GM23338 (cell line): ENCODE data around the gene ATP5MK. TPM values are rescaled to one million over a fixed set of nuclear protein-coding genes. Genes with fewer than 3 reads are reported as not detected.

Experiments used
- ATAC-seq: fragments of 200-7000 bp; cut with Tn5 transposase; 3 replicates; pipeline ENCODE4 v1.9.1; 2020
- DNase-seq: peaks from one replicate; pipeline ENCODE4 v3.0.0-alpha.2; 2015; ENCODE audit warnings: low spot score
- H2AFZ ChIP-seq: fragments of 200-600 bp; sonication (generic); 2 replicates; pipeline ENCODE4 v1.8.0; 2016; ENCODE audit warnings: antibody characterized with exemption, mild to moderate bottlenecking, moderate library complexity
- H3F3A ChIP-seq: fragments of 200-600 bp; sonication (generic); replicated peaks from 2 replicates; pipeline ENCODE4 v1.8.0; 2017; ENCODE audit warnings: antibody characterized with exemption, mixed run types, low read depth
- H3K27ac ChIP-seq: fragments of 200-600 bp; sonication (generic); 2 replicates; pipeline ENCODE4 v1.6.1; 2016; ENCODE audit warnings: low read depth
- H3K27me3 ChIP-seq: fragments of 200-600 bp; sonication (generic); 2 replicates; pipeline ENCODE4 v1.8.0; 2016; ENCODE audit warnings: mild to moderate bottlenecking, mixed run types, moderate library complexity; ENCODE audit not compliant: insufficient read depth
- H3K36me3 ChIP-seq: fragments of 200-600 bp; sonication (generic); 2 replicates; pipeline ENCODE4 v1.8.0; 2016; ENCODE audit warnings: mild to moderate bottlenecking; ENCODE audit not compliant: insufficient read depth
- H3K4me1 ChIP-seq: fragments of 200-600 bp; sonication (generic); 2 replicates; pipeline ENCODE4 v1.8.0; 2016; ENCODE audit warnings: mild to moderate bottlenecking, moderate library complexity; ENCODE audit not compliant: insufficient read depth
- H3K4me2 ChIP-seq: fragments of 200-600 bp; sonication (generic); 2 replicates; pipeline ENCODE4 v1.7.1; 2017; ENCODE audit warnings: mixed run types
- H3K4me3 ChIP-seq: fragments of 200-600 bp; sonication (generic); 2 replicates; pipeline ENCODE4 v1.6.1; 2016; ENCODE audit warnings: mixed run types
- H3K79me2 ChIP-seq: fragments of 200-600 bp; sonication (generic); replicated peaks from 2 replicates; pipeline ENCODE4 v1.8.0; 2017; ENCODE audit warnings: mild to moderate bottlenecking; ENCODE audit not compliant: insufficient read depth
- H3K9me2 ChIP-seq: fragments of 200-600 bp; sonication (generic); 2 replicates; pipeline ENCODE4 v1.8.0; 2017; ENCODE audit not compliant: insufficient read depth
- H4K20me1 ChIP-seq: fragments of 200-600 bp; sonication (generic); replicated peaks from 2 replicates; pipeline ENCODE4 v1.8.0; 2017; ENCODE audit warnings: mild to moderate bottlenecking; ENCODE audit not compliant: insufficient read depth
- H3K27ac Mint-ChIP-seq: 2 replicates; pipeline ENCODE4 v1.8.0; 2020; ENCODE audit warnings: inconsistent platforms, mild to moderate bottlenecking, moderate library complexity, mixed read lengths
- H3K27me3 Mint-ChIP-seq: 3 replicates; pipeline ENCODE4 v1.8.0; 2022; ENCODE audit warnings: low read depth, mild to moderate bottlenecking, moderate library complexity, mixed read lengths, inconsistent platforms; ENCODE audit not compliant: insufficient read depth, poor library complexity
- H3K36me3 Mint-ChIP-seq: 3 replicates; pipeline ENCODE4 v1.8.0; 2021; ENCODE audit warnings: low read depth, mild to moderate bottlenecking, inconsistent platforms, moderate library complexity, mixed read lengths
- H3K4me1 Mint-ChIP-seq: 3 replicates; pipeline ENCODE4 v1.8.0; 2020; ENCODE audit warnings: mild to moderate bottlenecking, inconsistent platforms, mixed read lengths
- H3K4me3 Mint-ChIP-seq: 3 replicates; pipeline ENCODE4 v1.8.0; 2021; ENCODE audit warnings: moderate library complexity, mild to moderate bottlenecking, inconsistent platforms, mixed read lengths
- H3K9me3 Mint-ChIP-seq: 3 replicates; pipeline ENCODE4 v1.8.0; 2020; ENCODE audit warnings: moderate library complexity, mild to moderate bottlenecking, inconsistent platforms, mixed read lengths
- CREB1 ChIP-seq: fragments of 250-450 bp; sonication (Bioruptor Pico); IDR thresholded peaks from 2 replicates; pipeline ENCODE4 v1.5.0; 2020; ENCODE audit warnings: low read depth, mild to moderate bottlenecking, moderate library complexity
- CTCF ChIP-seq, 2 experiments: fragments of 200-600 bp in 1 of 2; sonication (generic) in 1 of 2; conservative IDR thresholded peaks; 2 replicates each; pipeline versions ENCODE4 v1.5.1 to v1.6.1; 2016 to 2017; ENCODE audit warnings: antibody characterized with exemption in 2 of 2, low read depth in 2 of 2, mild to moderate bottlenecking in 2 of 2, moderate library complexity in 1 of 2
- ETS1 ChIP-seq: IDR thresholded peaks from 2 replicates; pipeline ENCODE4 v1.6.1; 2016; ENCODE audit warnings: antibody characterized with exemption
- EZH2 ChIP-seq: fragments of 200-600 bp; sonication (generic); IDR thresholded peaks from one replicate; pipeline ENCODE4 v1.8.0; 2017; ENCODE audit warnings: antibody characterized with exemption, mild to moderate bottlenecking, low read depth; ENCODE audit not compliant: unreplicated experiment
- EZH2phosphoT487 ChIP-seq: fragments of 200-600 bp; sonication (generic); IDR thresholded peaks from one replicate; pipeline ENCODE4 v1.8.1; 2018; ENCODE audit warnings: antibody characterized with exemption; ENCODE audit not compliant: unreplicated experiment
- JUNB ChIP-seq: IDR thresholded peaks from one replicate; pipeline ENCODE4 v1.6.1; 2016; ENCODE audit warnings: antibody characterized with exemption; ENCODE audit not compliant: unreplicated experiment
- NANOG ChIP-seq: IDR thresholded peaks from 2 replicates; pipeline ENCODE4 v1.6.1; 2016; ENCODE audit warnings: antibody characterized with exemption, borderline replicate concordance
- POLR2AphosphoS5 ChIP-seq: IDR thresholded peaks from 2 replicates; pipeline ENCODE4 v1.6.1; 2016; ENCODE audit warnings: antibody characterized with exemption, low read depth
- REST ChIP-seq: IDR thresholded peaks from one replicate; pipeline ENCODE4 v1.6.1; 2018; ENCODE audit warnings: antibody characterized with exemption; ENCODE audit not compliant: unreplicated experiment
- STAT1 ChIP-seq: IDR thresholded peaks from one replicate; pipeline ENCODE4 v1.6.1; 2016; ENCODE audit warnings: antibody characterized with exemption; ENCODE audit not compliant: unreplicated experiment
- ZNF114 ChIP-seq: fragments of 250-450 bp; sonication (Bioruptor Pico); IDR thresholded peaks from 2 replicates; pipeline ENCODE4 v1.5.0; 2020; ENCODE audit warnings: mild to moderate bottlenecking, moderate library complexity
- ZNF331 ChIP-seq: fragments of 250-450 bp; sonication (Bioruptor Pico); IDR thresholded peaks from 2 replicates; pipeline ENCODE4 v1.5.0; 2020; ENCODE audit warnings: low read depth, mild to moderate bottlenecking, moderate library complexity
- long read RNA-seq: library from polyadenylated mRNA; unstranded; transcript quantifications from one replicate; pipeline ENCODE4 v2.0.0, GENCODE V29; 2020; ENCODE audit not compliant: unreplicated experiment
- polyA plus RNA-seq: library from polyadenylated mRNA; unstranded; fragments of >200 nt; fragmentation: Nextera tagmentation; extraction: Ambion mirVana; gene quantifications from 2 replicates; pipeline ENCODE4 v1.2.1, GENCODE V29; 2016
- total RNA-seq: library from RNA; depleted of rRNA; stranded (reverse); fragments of >200 nt; shearing (Covaris generic); gene quantifications from 2 replicates; pipeline ENCODE4 v1.2.3, GENCODE V29; 2014; rRNA removed

Gene ATP5MK
- 227 and 351 TPM in 2 replicates for total RNA-seq
- 1,139 and 1,414 TPM in 2 replicates for polyA plus RNA-seq
- long read RNA-seq, transcript ATP5MD-202 (5 exons, 560 nt), result minor isoform, 6 of 168 reads
- long read RNA-seq, transcript ATP5MD-201 (4 exons, 364 nt), result major isoform, 135 of 168 reads
- long read RNA-seq, transcript ATP5MD-204 (5 exons, 626 nt), result minor isoform, 19 of 168 reads
- long read RNA-seq, partial matches to known transcripts, result 1 of 168 reads
- long read RNA-seq, other reads (novel, unspliced or antisense), result 4 of 168 reads

GRCh38 chr10:103396067-103396788 is at the start of gene ATP5MK, which contains the start of gene PDCD11:
Gene ATP5MK, minus strand, starts transcription at chr10:103396475. Its CDS starts 4,018 bp downstream, at chr10:103392457.
Gene PDCD11, plus strand, starts transcription at chr10:103396626. Its CDS starts 1,801 bp downstream, at chr10:103398427.
- ATAC-seq, result peak; percentile 99
- H3K27ac Mint-ChIP-seq, result peak within 1 kb of the TSS; percentile 97
- TF ChIP-seq ETS1, result peak; percentile 91
- TF ChIP-seq POLR2AphosphoS5, result peak; percentile 96
- TF ChIP-seq JUNB, result no peak
- peak; percentile 59 for TF ChIP-seq CREB1
- TF ChIP-seq STAT1, result no peak
- no peak for TF ChIP-seq EZH2phosphoT487
- TF ChIP-seq NANOG, result no peak
- 0 out of 4 replicates have a peak, but pooled peaks of 1 of the 2 experiments have one; percentile 1 for TF ChIP-seq CTCF (conservative IDR thresholded peaks at IDR 0.05; ENCODE audit: low read depth in 2 of 2)
- TF ChIP-seq ZNF331 (CRISPR knock-in tag), result no peak
- TF ChIP-seq ZNF114 (CRISPR knock-in tag), result no peak
- TF ChIP-seq EZH2, result no peak
- no peak for TF ChIP-seq REST

More at GRCh38 chr10:103396067-103396788, at the start of gene ATP5MK, which contains the start of gene PDCD11:
- peaks cover 56% of the 10 kb centered on the region for H3K79me2 ChIP-seq
- H4K20me1 ChIP-seq, result 0 out of 2 replicates have a peak, but pooled peaks cover 11% of the 10 kb centered on the region
- Mint-ChIP-seq H3K4me1 (peaks cover 20% of the 10 kb centered on the region), H3K4me3 (peak within 1 kb of the TSS; percentile 98), H3K9me3 (no peaks in the 10 kb centered on the region; the same call in 1 of the 3 replicates), H3K27me3 (peaks cover 4% of the 10 kb centered on the region), H3K36me3 (peaks cover 68% of the 10 kb centered on the region)
- peaks cover 9% of the 10 kb centered on the region for H3K4me1 ChIP-seq
- H3K4me3 ChIP-seq, result peak within 1 kb of the TSS; percentile 80
- H3K9me2 ChIP-seq, result no peaks in the 10 kb centered on the region
- peak within 1 kb of the TSS; percentile 44; the same call in 1 of the 2 replicates for H2AFZ ChIP-seq
- no peaks in the 10 kb centered on the region for H3F3A ChIP-seq
- no peaks in the 10 kb centered on the region for H3K27me3 ChIP-seq
- peak within 1 kb of the TSS; percentile 97 for H3K4me2 ChIP-seq
- peak; percentile 100 for DNase-seq
- 0 out of 2 replicates have a peak within 1 kb of the TSS, but pooled peaks have one; percentile 14 for H3K27ac ChIP-seq
- peaks cover 23% of the 10 kb centered on the region for H3K36me3 ChIP-seq
